Astrocyte (in vitro differentiated cells and primary cell): Measurements from ENCODE around the gene GPATCH8. TPM values are rescaled to one million over a fixed set of nuclear protein-coding genes. Genes with fewer than 3 reads are reported as not detected.

Experiments
- DNase-seq: peaks from one replicate; pipeline ENCODE4 v3.0.0-alpha.2; 2010; ENCODE audit warnings: low read depth
- FAIRE-seq: peaks from 2 replicates; lab custom pipeline; 2011; peaks lifted over from hg19 to GRCh38; lab: Jason Lieb, UNC
- H2AFZ ChIP-seq: 2 replicates; pipeline ENCODE4 v1.6.0; 2012; ENCODE audit warnings: low read depth, low read length, inconsistent platforms
- H3K27ac ChIP-seq: 2 replicates; pipeline ENCODE4 v1.5.1; 2011; ENCODE audit warnings: low read depth, low read length, inconsistent platforms
- H3K27me3 ChIP-seq: 2 replicates; pipeline ENCODE4 v1.6.0; 2011; ENCODE audit warnings: low read length, inconsistent platforms; ENCODE audit not compliant: insufficient read depth
- H3K36me3 ChIP-seq: 2 replicates; pipeline ENCODE4 v1.5.1; 2011; ENCODE audit warnings: low read length, inconsistent platforms; ENCODE audit not compliant: insufficient read depth
- H3K4me1 ChIP-seq: 2 replicates; pipeline ENCODE4 v1.5.1; 2011; ENCODE audit warnings: low read length, inconsistent platforms; ENCODE audit not compliant: insufficient read depth
- H3K4me2 ChIP-seq: 2 replicates; pipeline ENCODE4 v1.6.0; 2012; ENCODE audit warnings: low read length, inconsistent platforms
- H3K4me3 ChIP-seq: 2 replicates; pipeline ENCODE4 v1.5.1; 2011; ENCODE audit warnings: low read depth, mild to moderate bottlenecking, low read length, inconsistent platforms; ENCODE audit not compliant: insufficient read depth
- H3K79me2 ChIP-seq: 2 replicates; pipeline ENCODE4 v1.6.0; 2012; ENCODE audit warnings: mild to moderate bottlenecking, low read length, inconsistent platforms; ENCODE audit not compliant: insufficient read depth
- H3K9ac ChIP-seq: 2 replicates; pipeline ENCODE4 v1.6.0; 2012; ENCODE audit warnings: mild to moderate bottlenecking, low read length, inconsistent platforms
- H3K9me3 ChIP-seq: 2 replicates; pipeline ENCODE4 v1.5.1; 2012; ENCODE audit warnings: low read depth, mild to moderate bottlenecking, low read length, inconsistent platforms; ENCODE audit not compliant: insufficient read depth
- H4K20me1 ChIP-seq: 2 replicates; pipeline ENCODE4 v1.6.0; 2012; ENCODE audit warnings: low read length, inconsistent platforms; ENCODE audit not compliant: insufficient read depth
- H3K27ac Mint-ChIP-seq: one replicate; pipeline ENCODE4 v1.8.0; 2021; ENCODE audit warnings: mild to moderate bottlenecking, mixed read lengths; ENCODE audit not compliant: unreplicated experiment
- H3K27me3 Mint-ChIP-seq: one replicate; pipeline ENCODE4 v1.8.0; 2021; ENCODE audit warnings: low read depth, mixed read lengths; ENCODE audit not compliant: unreplicated experiment
- H3K36me3 Mint-ChIP-seq: one replicate; pipeline ENCODE4 v1.8.0; 2021; ENCODE audit warnings: low read depth, mixed read lengths; ENCODE audit not compliant: unreplicated experiment
- H3K4me1 Mint-ChIP-seq: one replicate; pipeline ENCODE4 v1.8.0; 2021; ENCODE audit warnings: low read depth, mixed read lengths; ENCODE audit not compliant: unreplicated experiment
- H3K4me3 Mint-ChIP-seq: one replicate; pipeline ENCODE4 v1.8.0; 2021; ENCODE audit warnings: mild to moderate bottlenecking, moderate library complexity, mixed read lengths; ENCODE audit not compliant: unreplicated experiment
- H3K9me3 Mint-ChIP-seq: one replicate; pipeline ENCODE4 v1.8.0; 2021; ENCODE audit warnings: mild to moderate bottlenecking, mixed read lengths; ENCODE audit not compliant: unreplicated experiment
- CTCF ChIP-seq: IDR thresholded peaks from 2 replicates; pipeline ENCODE4 v1.5.1; 2011; ENCODE audit warnings: low read depth, mild to moderate bottlenecking, inconsistent platforms, low read length, moderate library complexity; ENCODE audit not compliant: insufficient read depth
- EZH2 ChIP-seq: IDR thresholded peaks from 2 replicates; pipeline ENCODE4 v1.6.1; 2012; ENCODE audit warnings: mild to moderate bottlenecking, low read length, inconsistent platforms; ENCODE audit not compliant: insufficient read depth
- total RNA-seq: library from RNA; stranded (reverse); gene quantifications from 2 replicates; pipeline ENCODE4 v1.2.1, GENCODE V29; 2021

The GPATCH8 gene
- total RNA-seq, 1 donor from 2014 or later, result 43.3 TPM

GRCh38 chr17:44387804-44388203 is 115.4 kb downstream of the GPATCH8 start:
- peaks cover 2% of the 10 kb centered on the region for H3K9me3 Mint-ChIP-seq
- no peak overlapping the region for H3K27ac Mint-ChIP-seq
- Histone ChIP-seq H3K79me2 (no peaks in the 10 kb centered on the region), H3K27ac (no peak overlapping the region), H3K4me2 (no peak overlapping the region), H3K4me1 (peaks cover 3% of the 10 kb centered on the region), H3K9me3 (no peaks in the 10 kb centered on the region), H3K4me3 (no peak overlapping the region), H4K20me1 (no peaks in the 10 kb centered on the region), H3K9ac (no peak overlapping the region), H3K36me3 (no peaks in the 10 kb centered on the region), H2AFZ (no peak overlapping the region), H3K27me3 (peaks cover 24% of the 10 kb centered on the region)
- peaks cover 26% of the 10 kb centered on the region for H3K27me3 Mint-ChIP-seq
- TF ChIP-seq EZH2 (no peak), CTCF (no peak)
- no peak overlapping the region for H3K4me3 Mint-ChIP-seq
- FAIRE-seq (no peak), DNase-seq (no peak)
- H3K36me3 Mint-ChIP-seq, result no peaks in the 10 kb centered on the region
- no peaks in the 10 kb centered on the region for H3K4me1 Mint-ChIP-seq

- H3K27ac ChIP-seq, result no peak overlapping the region
- no peaks in the 10 kb centered on the region for H3K79me2 ChIP-seq
- peak overlapping the region; percentile 56 for H3K4me3 ChIP-seq
- no peak overlapping the region for H3K27ac Mint-ChIP-seq
- H3K4me2 ChIP-seq, result peak overlapping the region; percentile 87
- no peak overlapping the region for H3K9ac ChIP-seq
- H3K4me3 Mint-ChIP-seq, result peak overlapping the region; percentile 40
- TF ChIP-seq EZH2 (no peak), CTCF (no peak)
- DNase-seq, result no peak
- H3K9me3 Mint-ChIP-seq, result peaks cover 2% of the 10 kb centered on the region
- H3K27me3 Mint-ChIP-seq, result peaks cover 34% of the 10 kb centered on the region
- no peaks in the 10 kb centered on the region for H3K36me3 ChIP-seq
- H2AFZ ChIP-seq, result peak overlapping the region; percentile 67
- no peak for FAIRE-seq
- H4K20me1 ChIP-seq, result no peaks in the 10 kb centered on the region
- H3K4me1 ChIP-seq, result peaks cover 3% of the 10 kb centered on the region
- H3K4me1 Mint-ChIP-seq, result no peaks in the 10 kb centered on the region
- no peaks in the 10 kb centered on the region for H3K9me3 ChIP-seq
- H3K27me3 ChIP-seq, result peaks cover 30% of the 10 kb centered on the region
- H3K36me3 Mint-ChIP-seq, result no peaks in the 10 kb centered on the region
Measured at GRCh38 chr17:44386182-44386525, 117.1 kb downstream of the GPATCH8 start.

- Histone ChIP-seq H4K20me1 (no peaks in the 10 kb centered on the region), H2AFZ (peak overlapping the region; percentile 67), H3K9me3 (no peaks in the 10 kb centered on the region), H3K4me2 (peak overlapping the region; percentile 87), H3K79me2 (no peaks in the 10 kb centered on the region), H3K4me3 (peak overlapping the region; percentile 56), H3K36me3 (no peaks in the 10 kb centered on the region), H3K9ac (peak overlapping the region; percentile 74), H3K27ac (no peak overlapping the region), H3K4me1 (peaks cover 3% of the 10 kb centered on the region), H3K27me3 (peaks cover 34% of the 10 kb centered on the region)
- DNase-seq, result peak; percentile 31
- Mint-ChIP-seq H3K4me3 (peak overlapping the region; percentile 76), H3K27me3 (peaks cover 34% of the 10 kb centered on the region), H3K4me1 (no peaks in the 10 kb centered on the region), H3K9me3 (peaks cover 2% of the 10 kb centered on the region), H3K36me3 (no peaks in the 10 kb centered on the region), H3K27ac (no peak overlapping the region)
- no peak for FAIRE-seq
- TF ChIP-seq EZH2 (peak; percentile 32), CTCF (no peak)
Measured at GRCh38 chr17:44385287-44386181, 117.7 kb downstream of the GPATCH8 start.
